Measurements from ENCODE around the gene KCNA1. TPM values are rescaled to one million over a fixed set of nuclear protein-coding genes. Genes with fewer than 3 reads are reported as not detected.

KCNA1 gene
- total RNA-seq (2021; ENCODE audit: unreplicated experiment) = not detected
- polyA plus RNA-seq (2012) = not detected in 2 replicates
- Bru-seq, nascent RNA = not detected
- not detected for BruChase-seq, experiment 1, labeled RNA remaining after a 6-hour chase
- BruChase-seq, experiment 2, labeled RNA remaining after a 2-hour chase = not detected
- long read RNA-seq = 0 reads

- ChIA-PET POLR2A (no interaction called here), RAD21 (ENCODE audit: low non-redundant PET in 1 of 2, low total read pairs in 2 of 2, uncharacterized antibody in 2 of 2, unreplicated experiment in 2 of 2) (no interaction called here), CTCF (no interaction called here)
- Histone ChIP-seq H3K79me2 (ENCODE audit: insufficient read depth, low read length) (no peaks in the 10 kb centered on the region), H3K9ac (ENCODE audit: low read length) (no peak within 1 kb of the TSS), H4K20me1 (ENCODE audit: insufficient read depth) (no peaks in the 10 kb centered on the region), H3K36me3 (ENCODE audit: control insufficient read depth in 1 of 2, insufficient read depth in 2 of 2, low read length in 2 of 2) (no peaks in the 10 kb centered on the region), H3K27me3 (ENCODE audit: insufficient read depth, low read length) (peaks cover 33% of the 10 kb centered on the region), H3K9me2 (ENCODE audit: insufficient read depth) (no peaks in the 10 kb centered on the region), H3K4me1 (ENCODE audit: control insufficient read depth in 1 of 2, insufficient read depth in 2 of 2, low read length in 2 of 2) (no peaks in the 10 kb centered on the region), H3K9me3 (ENCODE audit: control insufficient read depth in 1 of 2, insufficient read depth in 1 of 2, low read depth in 1 of 2, low read length in 2 of 2) (no peaks in the 10 kb centered on the region), H3K4me2 (ENCODE audit: low read length) (no peak within 1 kb of the TSS), H2AFZ (ENCODE audit: low read depth, low read length, poor library complexity, severe bottlenecking) (no peak within 1 kb of the TSS), H3K27ac (ENCODE audit: low read depth, low read length) (no peak within 1 kb of the TSS), H3K4me3 (replicated peaks in 1 of 2; ENCODE audit: low read depth in 1 of 2, low read length in 2 of 2) (no peak within 1 kb of the TSS)
- no TSS peak for BruUV-seq (replicated peaks)
- ATAC-seq (no peak), DNase-seq (ENCODE audit: low read depth, low spot score) (no peak)
- intact Hi-C loops (cut with micrococcal nuclease) = no loop called here
- TF ChIP-seq TCF7L2 (IDR thresholded peaks at IDR 0.05; ENCODE audit: borderline replicate concordance, extremely low read depth, insufficient read depth, insufficient read length) (no peak), MAX (IDR thresholded peaks at IDR 0.05) (no peak), ZNF274 (IDR thresholded peaks at IDR 0.05; ENCODE audit: low read depth, low read length) (no peak), ZFX (IDR thresholded peaks at IDR 0.05) (no peak), POLR2AphosphoS5 (IDR thresholded peaks at IDR 0.05; ENCODE audit: low read depth, low read length) (no peak), CEBPB (IDR thresholded peaks at IDR 0.05; ENCODE audit: low read depth) (no peak), ZBTB33 (IDR thresholded peaks at IDR 0.05; ENCODE audit: extremely low read depth, insufficient replicate concordance, low read length) (no peak), POLR2A (IDR thresholded peaks at IDR 0.05; ENCODE audit: borderline replicate concordance, extremely low read depth, insufficient read depth, insufficient read length) (no peak), EZH2phosphoT487 (IDR thresholded peaks at IDR 0.05; ENCODE audit: borderline replicate concordance) (no peak), RAD21 (IDR thresholded peaks at IDR 0.05; ENCODE audit: low read depth) (no peak), REST (IDR thresholded peaks at IDR 0.05; ENCODE audit: low read depth) (no peak)
Observed at GRCh38 chr12:4909734-4910501, at the start of gene KCNA1. Gene KCNA1 (plus strand): TSS chr12:4909905. CDS start chr12:4911379, 1,474 bp downstream.
